MM.1S (cell line): ENCODE measurements around the gene KLHL36.

Experiments
- DNase-seq: peaks from one replicate; pipeline ENCODE4 v3.0.0-alpha.2; 2015
- H2AFZ ChIP-seq: fragments of 300-600 bp; sonication (generic); 2 replicates; pipeline ENCODE4 v1.6.0; 2016; ENCODE audit warnings: antibody characterized with exemption, low read length
- H3F3A ChIP-seq: fragments of 300-600 bp; sonication (generic); 2 replicates; pipeline ENCODE4 v1.6.1; 2016; ENCODE audit warnings: mild to moderate bottlenecking, antibody characterized with exemption, low read length, moderate library complexity, mixed read lengths; ENCODE audit not compliant: insufficient read depth
- H3K27ac ChIP-seq: fragments of 300-600 bp; sonication (generic); 2 replicates; pipeline ENCODE4 v1.5.1; 2016; ENCODE audit warnings: mild to moderate bottlenecking, low read length
- H3K27me3 ChIP-seq: fragments of 300-600 bp; sonication (generic); replicated peaks from 2 replicates; pipeline ENCODE4 v1.6.0; 2016; ENCODE audit warnings: low read length; ENCODE audit not compliant: insufficient read depth
- H3K36me3 ChIP-seq: fragments of 300-600 bp; sonication (generic); replicated peaks from 2 replicates; pipeline ENCODE4 v1.6.1; 2016; ENCODE audit warnings: mild to moderate bottlenecking, low read length, mixed read lengths; ENCODE audit not compliant: insufficient read depth
- H3K4me1 ChIP-seq: fragments of 300-600 bp; sonication (generic); 2 replicates; pipeline ENCODE4 v1.6.1; 2016; ENCODE audit warnings: low read length, mixed read lengths
- H3K4me2 ChIP-seq: fragments of 300-600 bp; sonication (generic); 2 replicates; pipeline ENCODE4 v1.6.0; 2016; ENCODE audit warnings: low read depth, low read length
- H3K4me3 ChIP-seq: fragments of 300-600 bp; sonication (generic); 2 replicates; pipeline ENCODE4 v1.5.1; 2016; ENCODE audit warnings: low read length, mixed read lengths
- H3K79me2 ChIP-seq: fragments of 300-600 bp; sonication (generic); 2 replicates; pipeline ENCODE4 v1.6.1; 2016; ENCODE audit warnings: mixed run types, low read length, mixed read lengths
- H3K9ac ChIP-seq: fragments of 300-600 bp; sonication (generic); 2 replicates; pipeline ENCODE4 v1.6.1; 2016; ENCODE audit warnings: low read length, mixed read lengths
- H3K9me2 ChIP-seq: fragments of 300-600 bp; sonication (generic); replicated peaks from 2 replicates; pipeline ENCODE4 v1.6.1; 2016; ENCODE audit warnings: mild to moderate bottlenecking, low read length, mixed read lengths; ENCODE audit not compliant: insufficient read depth
- H3K9me3 ChIP-seq: fragments of 300-600 bp; sonication (generic); replicated peaks from 2 replicates; pipeline ENCODE4 v1.6.1; 2016; ENCODE audit warnings: mild to moderate bottlenecking, low read length, mixed read lengths; ENCODE audit not compliant: insufficient read depth
- H4K20me1 ChIP-seq: fragments of 300-600 bp; sonication (generic); 2 replicates; pipeline ENCODE4 v1.6.1; 2016; ENCODE audit warnings: mild to moderate bottlenecking, low read length, moderate library complexity, mixed read lengths; ENCODE audit not compliant: insufficient read depth
- CTCF ChIP-seq: fragments of 300-600 bp; sonication (generic); IDR thresholded peaks from 2 replicates; pipeline ENCODE4 v1.5.1; 2016; ENCODE audit warnings: antibody characterized with exemption, low read length, mixed read lengths
- EZH2 ChIP-seq: fragments of 300-600 bp; sonication (generic); optimal IDR thresholded peaks from 2 replicates; pipeline ENCODE3; 2017; ENCODE audit warnings: low read depth, mild to moderate bottlenecking, antibody characterized with exemption, low read length, mixed read lengths
- EZH2phosphoT487 ChIP-seq: fragments of 300-600 bp; sonication (generic); IDR thresholded peaks from 2 replicates; pipeline ENCODE4 v1.6.1; 2018; ENCODE audit warnings: antibody characterized with exemption, low read length

Gene KLHL36

GRCh38 chr16:84607694-84608093 lies 40.6 kb upstream of the KLHL36 start:
- H3K9ac ChIP-seq, result no peak overlapping the region
- H3K4me1 ChIP-seq, result no peaks in the 10 kb centered on the region
- no peaks in the 10 kb centered on the region for H4K20me1 ChIP-seq
- H3K4me2 ChIP-seq, result no peak overlapping the region
- H3K79me2 ChIP-seq, result no peaks in the 10 kb centered on the region
- no peaks in the 10 kb centered on the region for H3K27me3 ChIP-seq
- H3K36me3 ChIP-seq, result no peaks in the 10 kb centered on the region
- H3K9me3 ChIP-seq, result no peaks in the 10 kb centered on the region
- no peak for DNase-seq
- no peaks in the 10 kb centered on the region for H3F3A ChIP-seq
- no peak overlapping the region for H2AFZ ChIP-seq
- H3K4me3 ChIP-seq, result no peak overlapping the region
- H3K27ac ChIP-seq, result no peak overlapping the region
- TF ChIP-seq EZH2, result no peak
- no peak for TF ChIP-seq EZH2phosphoT487
- TF ChIP-seq CTCF, result no peak
- no peaks in the 10 kb centered on the region for H3K9me2 ChIP-seq

- Histone ChIP-seq H3K79me2 (no peaks in the 10 kb centered on the region), H3K4me3 (no peak overlapping the region), H3K9me2 (no peaks in the 10 kb centered on the region), H3K27me3 (no peaks in the 10 kb centered on the region), H2AFZ (no peak overlapping the region), H3K4me1 (no peaks in the 10 kb centered on the region), H4K20me1 (no peaks in the 10 kb centered on the region), H3K27ac (no peak overlapping the region), H3F3A (no peaks in the 10 kb centered on the region), H3K9ac (no peak overlapping the region), H3K36me3 (no peaks in the 10 kb centered on the region), H3K9me3 (no peaks in the 10 kb centered on the region), H3K4me2 (no peak overlapping the region)
- TF ChIP-seq EZH2 (no peak), EZH2phosphoT487 (no peak), CTCF (no peak)
- no peak for DNase-seq
Observed at GRCh38 chr16:84608282-84608681, 40.0 kb upstream of the KLHL36 start.

GRCh38 chr16:84609563-84610177 lies 38.6 kb upstream of the KLHL36 start:
- Histone ChIP-seq H4K20me1 (no peaks in the 10 kb centered on the region), H3K79me2 (no peaks in the 10 kb centered on the region), H3K9me3 (no peaks in the 10 kb centered on the region), H3K4me1 (no peaks in the 10 kb centered on the region), H3K4me2 (no peak overlapping the region), H3K27ac (no peak overlapping the region), H3F3A (no peaks in the 10 kb centered on the region), H2AFZ (no peak overlapping the region), H3K9me2 (no peaks in the 10 kb centered on the region), H3K27me3 (no peaks in the 10 kb centered on the region), H3K9ac (no peak overlapping the region), H3K36me3 (no peaks in the 10 kb centered on the region), H3K4me3 (no peak overlapping the region)
- no peak for TF ChIP-seq EZH2
- TF ChIP-seq EZH2phosphoT487, result no peak
- no peak for TF ChIP-seq CTCF
- no peak for DNase-seq
